MM.1S (cell line): Measurements from ENCODE around the gene CDH1.

Source experiments
- DNase-seq: peaks from one replicate; pipeline ENCODE4 v3.0.0-alpha.2; 2015
- H2AFZ ChIP-seq: fragments of 300-600 bp; sonication (generic); 2 replicates; pipeline ENCODE4 v1.6.0; 2016; ENCODE audit warnings: antibody characterized with exemption, low read length
- H3F3A ChIP-seq: fragments of 300-600 bp; sonication (generic); 2 replicates; pipeline ENCODE4 v1.6.1; 2016; ENCODE audit warnings: mild to moderate bottlenecking, antibody characterized with exemption, low read length, moderate library complexity, mixed read lengths; ENCODE audit not compliant: insufficient read depth
- H3K27ac ChIP-seq: fragments of 300-600 bp; sonication (generic); 2 replicates; pipeline ENCODE4 v1.5.1; 2016; ENCODE audit warnings: mild to moderate bottlenecking, low read length
- H3K27me3 ChIP-seq: fragments of 300-600 bp; sonication (generic); replicated peaks from 2 replicates; pipeline ENCODE4 v1.6.0; 2016; ENCODE audit warnings: low read length; ENCODE audit not compliant: insufficient read depth
- H3K36me3 ChIP-seq: fragments of 300-600 bp; sonication (generic); replicated peaks from 2 replicates; pipeline ENCODE4 v1.6.1; 2016; ENCODE audit warnings: mild to moderate bottlenecking, low read length, mixed read lengths; ENCODE audit not compliant: insufficient read depth
- H3K4me1 ChIP-seq: fragments of 300-600 bp; sonication (generic); 2 replicates; pipeline ENCODE4 v1.6.1; 2016; ENCODE audit warnings: low read length, mixed read lengths
- H3K4me2 ChIP-seq: fragments of 300-600 bp; sonication (generic); 2 replicates; pipeline ENCODE4 v1.6.0; 2016; ENCODE audit warnings: low read depth, low read length
- H3K4me3 ChIP-seq: fragments of 300-600 bp; sonication (generic); 2 replicates; pipeline ENCODE4 v1.5.1; 2016; ENCODE audit warnings: low read length, mixed read lengths
- H3K79me2 ChIP-seq: fragments of 300-600 bp; sonication (generic); 2 replicates; pipeline ENCODE4 v1.6.1; 2016; ENCODE audit warnings: mixed run types, low read length, mixed read lengths
- H3K9ac ChIP-seq: fragments of 300-600 bp; sonication (generic); 2 replicates; pipeline ENCODE4 v1.6.1; 2016; ENCODE audit warnings: low read length, mixed read lengths
- H3K9me2 ChIP-seq: fragments of 300-600 bp; sonication (generic); replicated peaks from 2 replicates; pipeline ENCODE4 v1.6.1; 2016; ENCODE audit warnings: mild to moderate bottlenecking, low read length, mixed read lengths; ENCODE audit not compliant: insufficient read depth
- H3K9me3 ChIP-seq: fragments of 300-600 bp; sonication (generic); replicated peaks from 2 replicates; pipeline ENCODE4 v1.6.1; 2016; ENCODE audit warnings: mild to moderate bottlenecking, low read length, mixed read lengths; ENCODE audit not compliant: insufficient read depth
- H4K20me1 ChIP-seq: fragments of 300-600 bp; sonication (generic); 2 replicates; pipeline ENCODE4 v1.6.1; 2016; ENCODE audit warnings: mild to moderate bottlenecking, low read length, moderate library complexity, mixed read lengths; ENCODE audit not compliant: insufficient read depth
- CTCF ChIP-seq: fragments of 300-600 bp; sonication (generic); IDR thresholded peaks from 2 replicates; pipeline ENCODE4 v1.5.1; 2016; ENCODE audit warnings: antibody characterized with exemption, low read length, mixed read lengths
- EZH2 ChIP-seq: fragments of 300-600 bp; sonication (generic); optimal IDR thresholded peaks from 2 replicates; pipeline ENCODE3; 2017; ENCODE audit warnings: low read depth, mild to moderate bottlenecking, antibody characterized with exemption, low read length, mixed read lengths
- EZH2phosphoT487 ChIP-seq: fragments of 300-600 bp; sonication (generic); IDR thresholded peaks from 2 replicates; pipeline ENCODE4 v1.6.1; 2018; ENCODE audit warnings: antibody characterized with exemption, low read length

CDH1 gene

DNA sequence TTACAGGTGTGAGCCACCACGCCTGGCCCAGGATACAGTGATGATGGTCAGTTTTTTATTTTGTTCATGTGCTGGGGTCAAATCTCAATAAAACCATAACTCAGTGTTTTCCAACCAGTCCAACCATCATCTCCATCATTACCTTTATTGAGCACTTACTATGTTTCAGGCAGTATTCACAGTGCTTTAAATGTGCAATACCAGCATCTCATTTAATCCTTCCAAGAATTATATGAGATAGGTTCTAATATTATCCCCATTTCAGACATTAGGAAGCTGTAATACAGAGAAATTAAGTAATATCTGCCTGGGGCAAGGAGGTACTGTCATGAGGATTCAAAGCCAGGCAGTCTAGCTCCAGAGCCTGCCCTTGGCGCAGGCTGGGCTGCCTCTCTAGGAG lies 69.3 kb downstream of the CDH1 start:
- Histone ChIP-seq H3K9ac (no peak overlapping the region), H2AFZ (no peak overlapping the region), H3K9me2 (no peaks in the 10 kb centered on the region), H3K79me2 (no peaks in the 10 kb centered on the region), H3K27ac (no peak overlapping the region), H3K4me1 (no peaks in the 10 kb centered on the region), H3K4me3 (no peak overlapping the region), H3K27me3 (no peaks in the 10 kb centered on the region), H4K20me1 (no peaks in the 10 kb centered on the region), H3F3A (no peaks in the 10 kb centered on the region), H3K4me2 (no peak overlapping the region), H3K36me3 (no peaks in the 10 kb centered on the region), H3K9me3 (no peaks in the 10 kb centered on the region)
- TF ChIP-seq EZH2phosphoT487, result no peak
- TF ChIP-seq CTCF, result no peak
- TF ChIP-seq EZH2, result no peak
- no peak for DNase-seq

DNA sequence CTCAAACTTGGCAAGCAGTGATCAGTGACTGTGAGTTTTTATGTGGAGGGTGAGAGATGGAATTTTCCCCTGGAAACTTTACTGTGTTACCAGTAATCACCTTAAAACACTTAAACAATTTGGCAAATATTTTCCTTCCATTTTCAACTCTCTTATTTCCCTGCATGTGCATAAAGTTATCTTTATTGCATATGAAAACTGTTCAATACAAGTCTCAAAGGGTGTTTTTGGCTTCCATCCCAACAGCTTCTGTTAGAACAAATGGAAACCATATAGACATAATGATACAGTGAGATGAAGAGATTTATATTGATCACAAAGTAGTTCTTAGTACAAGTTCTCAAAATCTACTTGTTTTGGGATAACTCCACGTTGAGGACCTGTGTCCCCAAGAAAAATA lies 69.9 kb downstream of the CDH1 start:
- no peaks in the 10 kb centered on the region for H3K36me3 ChIP-seq
- H3F3A ChIP-seq, result no peaks in the 10 kb centered on the region
- H3K4me2 ChIP-seq, result no peak overlapping the region
- H3K4me3 ChIP-seq, result no peak overlapping the region
- no peak overlapping the region for H3K27ac ChIP-seq
- H3K9me2 ChIP-seq, result no peaks in the 10 kb centered on the region
- no peak overlapping the region for H3K9ac ChIP-seq
- no peaks in the 10 kb centered on the region for H3K27me3 ChIP-seq
- H4K20me1 ChIP-seq, result no peaks in the 10 kb centered on the region
- TF ChIP-seq EZH2, result no peak
- no peak for TF ChIP-seq CTCF
- TF ChIP-seq EZH2phosphoT487, result no peak
- H3K4me1 ChIP-seq, result no peaks in the 10 kb centered on the region
- DNase-seq, result no peak
- no peaks in the 10 kb centered on the region for H3K9me3 ChIP-seq
- H2AFZ ChIP-seq, result no peak overlapping the region
- H3K79me2 ChIP-seq, result no peaks in the 10 kb centered on the region

- Histone ChIP-seq H3K4me1 (no peaks in the 10 kb centered on the region), H3K36me3 (no peaks in the 10 kb centered on the region), H3F3A (no peaks in the 10 kb centered on the region), H3K4me3 (no peak overlapping the region), H3K27me3 (no peaks in the 10 kb centered on the region), H3K79me2 (no peaks in the 10 kb centered on the region), H4K20me1 (no peaks in the 10 kb centered on the region), H2AFZ (no peak overlapping the region), H3K9ac (no peak overlapping the region), H3K9me3 (no peaks in the 10 kb centered on the region), H3K9me2 (no peaks in the 10 kb centered on the region), H3K27ac (no peak overlapping the region), H3K4me2 (no peak overlapping the region)
- no peak for DNase-seq
- TF ChIP-seq CTCF, result no peak
- TF ChIP-seq EZH2, result no peak
- no peak for TF ChIP-seq EZH2phosphoT487
These were observed 77.4 kb downstream of the CDH1 start for GRCh38 chr16:68814516-68814915.
